Osteocyte (in vitro differentiated cells): ENCODE measurements around the gene PCNX1. TPM values are rescaled to one million over a fixed set of nuclear protein-coding genes. Genes with fewer than 3 reads are reported as not detected.

Experiments
- DNase-seq: peaks from one replicate; pipeline ENCODE4 v3.0.0; 2021; ENCODE audit warnings: mixed read lengths; ENCODE audit not compliant: unreplicated experiment; ENCODE audit errors: extremely low spot score
- H3K27ac Mint-ChIP-seq: one replicate; pipeline ENCODE4 v1.8.0; 2021; ENCODE audit warnings: mild to moderate bottlenecking, mixed read lengths; ENCODE audit not compliant: unreplicated experiment
- H3K27me3 Mint-ChIP-seq: one replicate; pipeline ENCODE4 v1.8.0; 2021; ENCODE audit warnings: mixed read lengths; ENCODE audit not compliant: unreplicated experiment
- H3K36me3 Mint-ChIP-seq: one replicate; pipeline ENCODE4 v1.8.0; 2021; ENCODE audit warnings: mixed read lengths; ENCODE audit not compliant: unreplicated experiment
- H3K4me1 Mint-ChIP-seq: one replicate; pipeline ENCODE4 v1.8.0; 2021; ENCODE audit warnings: mixed read lengths; ENCODE audit not compliant: unreplicated experiment
- H3K4me3 Mint-ChIP-seq: one replicate; pipeline ENCODE4 v1.8.0; 2021; ENCODE audit warnings: mild to moderate bottlenecking, moderate library complexity, mixed read lengths; ENCODE audit not compliant: unreplicated experiment
- H3K9me3 Mint-ChIP-seq: one replicate; pipeline ENCODE4 v1.8.0; 2021; ENCODE audit warnings: mixed read lengths; ENCODE audit not compliant: unreplicated experiment
- CTCF ChIP-seq: fragments of 200-600 bp; sonication (generic); IDR thresholded peaks from 2 replicates; pipeline ENCODE4 v1.5.0; 2021; ENCODE audit warnings: antibody characterized with exemption, mild to moderate bottlenecking, moderate library complexity
- total RNA-seq: library from RNA; stranded (reverse); gene quantifications from 2 replicates; pipeline ENCODE4 v1.2.1, GENCODE V29; 2021

PCNX1 gene
- total RNA-seq, 1 donor from 2014 or later: 72.2 TPM

GRCh38 chr14:70971560-70971959 is 64.3 kb downstream of the PCNX1 start:
- DNase-seq: no peak
- Mint-ChIP-seq H3K4me3 (no peak overlapping the region), H3K27ac (no peak overlapping the region), H3K4me1 (peaks cover 14% of the 10 kb centered on the region), H3K27me3 (no peaks in the 10 kb centered on the region), H3K36me3 (peaks cover 5% of the 10 kb centered on the region), H3K9me3 (no peaks in the 10 kb centered on the region)
- no peak for TF ChIP-seq CTCF

GRCh38 chr14:70972107-70972976 is 65.1 kb downstream of the PCNX1 start:
- Mint-ChIP-seq H3K27ac (no peak overlapping the region), H3K9me3 (no peaks in the 10 kb centered on the region), H3K27me3 (no peaks in the 10 kb centered on the region), H3K4me3 (no peak overlapping the region), H3K4me1 (peaks cover 8% of the 10 kb centered on the region), H3K36me3 (peaks cover 13% of the 10 kb centered on the region)
- TF ChIP-seq CTCF: peak; percentile 88
- DNase-seq: peak; percentile 89

- peaks cover 14% of the 10 kb centered on the region for H3K36me3 Mint-ChIP-seq
- TF ChIP-seq CTCF: no peak
- no peak overlapping the region for H3K27ac Mint-ChIP-seq
- peaks cover 22% of the 10 kb centered on the region for H3K4me1 Mint-ChIP-seq
- no peaks in the 10 kb centered on the region for H3K9me3 Mint-ChIP-seq
- no peak overlapping the region for H3K4me3 Mint-ChIP-seq
- DNase-seq: no peak
- no peaks in the 10 kb centered on the region for H3K27me3 Mint-ChIP-seq
Observed at GRCh38 chr14:70976591-70976990, 69.3 kb downstream of the PCNX1 start.

GRCh38 chr14:70981000-70981952 is 74.0 kb downstream of the PCNX1 start:
- H3K36me3 Mint-ChIP-seq: peaks cover 14% of the 10 kb centered on the region
- TF ChIP-seq CTCF: no peak
- H3K9me3 Mint-ChIP-seq: no peaks in the 10 kb centered on the region
- peak overlapping the region; percentile 74 for H3K27ac Mint-ChIP-seq
- no peaks in the 10 kb centered on the region for H3K27me3 Mint-ChIP-seq
- DNase-seq: no peak
- H3K4me1 Mint-ChIP-seq: peaks cover 36% of the 10 kb centered on the region
- H3K4me3 Mint-ChIP-seq: peak overlapping the region; percentile 29

- no peaks in the 10 kb centered on the region for H3K27me3 Mint-ChIP-seq
- peaks cover 6% of the 10 kb centered on the region for H3K36me3 Mint-ChIP-seq
- H3K4me3 Mint-ChIP-seq: no peak overlapping the region
- peaks cover 36% of the 10 kb centered on the region for H3K4me1 Mint-ChIP-seq
- no peak for DNase-seq
- H3K9me3 Mint-ChIP-seq: no peaks in the 10 kb centered on the region
- no peak for TF ChIP-seq CTCF
- peak overlapping the region; percentile 6 for H3K27ac Mint-ChIP-seq
Observed at GRCh38 chr14:70982200-70982599, 74.9 kb downstream of the PCNX1 start.
